DMS 273 (cell line): ENCODE results near the gene DLG2.
A peak's percentile ranks its signal among the peaks of the same experiment; 100 is the strongest.
"Not testable (repeated sequence)": the region's sequence is repeated elsewhere in the genome, so short reads cannot be mapped to it uniquely, and the experiment has no call there.

Experiments used
- DNase-seq: peaks from one replicate; lab custom pipeline; 2025; ENCODE audit not compliant: unreplicated experiment; lab: John Stamatoyannopoulos, UW

The DLG2 gene

DNA sequence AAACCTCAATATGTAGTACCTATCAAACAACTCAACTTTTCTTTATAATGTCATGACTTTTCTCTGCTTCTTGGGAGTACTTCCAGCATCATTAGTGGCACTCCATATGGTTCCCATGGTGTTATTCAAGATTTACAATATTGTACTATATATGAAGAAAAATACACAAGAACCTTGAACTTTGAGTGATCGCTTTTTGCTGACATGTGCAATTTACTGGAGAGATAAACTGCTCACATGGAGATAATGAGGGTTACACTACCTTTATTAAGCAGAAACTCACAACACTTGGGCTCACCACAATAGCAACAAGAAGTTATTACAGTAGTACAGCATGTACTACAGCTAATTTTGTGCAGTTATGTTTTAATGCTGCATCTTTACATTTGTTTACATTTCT is 388.2 kb downstream of the DLG2 start:
- no peak for DNase-seq

DNA sequence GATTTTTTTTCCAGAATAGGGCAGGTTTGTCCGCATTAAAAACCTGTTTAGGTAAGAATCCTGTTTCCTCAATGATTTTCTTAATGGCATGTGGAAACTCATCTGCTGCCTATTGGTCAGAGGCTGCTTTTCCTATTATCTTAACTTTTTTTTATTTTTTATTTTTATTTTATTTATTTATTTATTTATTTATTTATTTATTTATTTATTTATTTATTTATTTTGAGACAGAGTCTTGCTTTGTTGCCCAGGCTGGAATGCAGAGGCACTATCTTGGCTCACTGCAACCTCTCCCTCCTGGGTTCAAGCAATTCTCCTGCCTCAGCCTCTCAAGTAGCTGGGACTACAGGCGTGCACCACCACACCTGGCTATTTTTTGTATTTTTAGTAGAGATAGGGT is 389.1 kb downstream of the DLG2 start:
- not testable (repeated sequence) for DNase-seq

DNA sequence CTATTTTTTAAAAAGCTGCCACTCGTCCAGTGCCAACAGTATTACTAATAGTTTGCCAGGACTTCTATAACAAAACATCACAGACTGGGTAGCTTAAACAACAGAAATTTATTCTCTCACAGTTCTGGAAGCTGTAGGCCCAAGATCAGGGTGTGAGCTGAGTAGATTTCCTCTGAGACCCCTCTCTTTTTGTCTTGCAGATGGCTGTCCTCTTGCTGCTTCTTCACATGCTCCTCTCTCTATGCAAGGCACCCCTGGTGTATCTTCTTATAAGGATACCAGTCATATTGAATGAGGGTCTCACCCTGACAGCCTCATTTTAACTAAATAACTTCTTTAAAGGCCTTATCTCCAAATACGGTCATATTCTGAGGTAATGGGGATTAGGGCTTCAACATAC is 390.9 kb downstream of the DLG2 start:
- DNase-seq = no peak

DNA sequence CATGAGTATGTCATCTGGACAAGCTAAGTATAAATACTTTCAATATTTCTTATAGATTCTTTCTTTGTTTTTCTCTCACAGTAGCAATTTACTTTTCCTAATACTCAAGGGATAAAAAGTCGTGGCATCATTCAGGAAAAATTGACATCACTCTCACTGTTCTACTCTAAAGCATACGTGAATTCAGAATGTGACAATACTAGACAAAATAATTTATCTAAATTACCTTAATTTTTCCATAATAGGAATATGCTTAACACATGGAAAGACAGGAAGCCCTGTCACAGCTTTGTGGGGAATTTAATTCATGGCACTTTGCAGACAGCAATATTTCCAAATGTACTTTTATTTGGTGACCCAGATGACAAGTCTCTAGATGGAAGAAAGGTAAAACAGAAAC is 394.6 kb downstream of the DLG2 start:
- no peak for DNase-seq

DNA sequence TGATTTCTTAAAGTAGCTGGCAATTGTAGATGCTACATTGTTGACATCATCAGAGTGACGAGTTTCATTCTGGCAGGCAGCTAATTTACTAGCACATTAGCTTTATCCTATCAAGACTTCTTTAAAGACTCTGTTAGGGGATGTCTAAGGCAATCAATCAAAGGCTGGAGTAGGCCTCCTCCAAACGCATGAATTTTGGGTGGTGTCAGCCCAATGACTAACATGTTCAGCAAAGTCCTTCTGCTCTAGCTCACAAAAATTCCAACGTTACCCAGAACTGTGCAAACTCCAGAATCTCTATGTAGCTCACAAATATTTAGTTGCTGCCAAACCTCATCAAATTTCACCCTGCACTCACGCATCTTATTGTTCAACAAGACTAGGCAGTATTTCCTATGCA is 395.6 kb downstream of the DLG2 start:
- DNase-seq = no peak

DNA sequence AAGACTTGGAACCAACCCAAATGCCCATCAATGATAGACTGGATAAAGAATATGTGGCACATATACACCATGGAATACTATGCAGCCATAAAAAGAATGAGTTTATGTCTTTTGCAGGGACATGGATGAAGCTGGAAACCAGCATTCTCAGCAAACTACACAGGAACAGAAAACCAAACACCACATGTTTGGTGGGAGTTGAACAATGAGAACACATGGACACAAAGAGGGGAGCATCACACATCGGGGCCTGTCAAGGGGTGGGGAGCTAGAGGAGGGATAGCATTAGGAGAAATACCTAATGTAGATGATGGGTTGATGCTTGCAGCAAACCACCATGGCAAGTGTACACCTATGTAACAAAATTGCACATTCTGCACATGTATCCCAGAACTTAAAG is 397.4 kb downstream of the DLG2 start:
- DNase-seq = not testable (repeated sequence)

DNA sequence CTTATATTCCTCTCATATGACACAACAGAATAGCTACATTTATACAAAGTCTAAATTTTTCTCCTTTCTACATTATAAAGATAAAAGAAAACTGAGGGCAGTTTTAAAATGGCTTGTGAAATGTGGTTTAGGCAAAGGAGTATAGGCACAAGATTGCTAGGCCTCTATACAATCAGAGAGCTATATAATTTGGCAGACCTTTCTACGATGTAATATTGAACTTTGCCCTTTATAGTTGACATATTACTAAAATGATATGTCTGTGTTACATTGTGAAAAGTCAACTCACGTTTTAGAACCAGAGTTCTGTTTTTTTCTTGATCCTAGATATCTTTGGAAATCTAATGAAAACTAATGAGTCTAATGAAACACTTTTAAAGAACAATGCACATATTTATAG is 430.2 kb downstream of the DLG2 start:
- no peak for DNase-seq

DNA sequence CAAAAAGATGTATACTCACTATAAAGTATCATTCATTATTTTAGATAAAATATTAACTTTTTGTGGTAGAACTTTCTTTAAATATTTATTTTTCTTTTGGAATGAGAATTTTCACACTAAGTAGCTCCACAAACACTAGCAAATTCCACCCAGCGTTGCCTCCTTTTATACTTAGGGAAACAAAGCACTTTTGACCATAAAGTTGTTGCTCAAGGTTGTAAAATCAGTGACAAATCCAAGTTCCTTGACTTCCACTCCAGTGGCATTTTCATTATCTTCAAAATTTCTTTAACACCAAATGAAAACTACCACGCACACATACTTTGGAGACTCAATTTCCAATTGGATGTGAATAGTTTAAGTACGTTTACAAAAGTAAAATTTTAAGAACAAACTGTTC is 431.2 kb downstream of the DLG2 start:
- DNase-seq = no peak

DNA sequence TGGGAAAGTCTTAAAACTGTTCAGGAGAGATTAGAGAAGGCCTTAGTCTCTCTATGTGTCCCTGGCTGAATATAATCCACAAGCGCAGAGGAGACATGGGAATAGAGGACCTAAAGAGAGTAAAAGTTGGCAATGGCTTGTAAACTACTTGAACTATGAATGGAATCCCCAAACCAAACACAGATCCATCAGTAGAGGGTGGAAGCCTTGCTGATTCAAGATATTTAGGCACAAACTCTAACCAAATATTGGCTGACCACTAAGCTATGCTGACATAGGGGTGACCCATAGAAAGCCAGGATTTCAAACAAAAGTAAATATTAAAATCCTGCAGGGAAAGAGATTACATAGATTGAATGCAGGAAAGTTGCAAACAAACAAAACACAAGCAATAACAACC is 439.2 kb downstream of the DLG2 start:
- no peak for DNase-seq

DNA sequence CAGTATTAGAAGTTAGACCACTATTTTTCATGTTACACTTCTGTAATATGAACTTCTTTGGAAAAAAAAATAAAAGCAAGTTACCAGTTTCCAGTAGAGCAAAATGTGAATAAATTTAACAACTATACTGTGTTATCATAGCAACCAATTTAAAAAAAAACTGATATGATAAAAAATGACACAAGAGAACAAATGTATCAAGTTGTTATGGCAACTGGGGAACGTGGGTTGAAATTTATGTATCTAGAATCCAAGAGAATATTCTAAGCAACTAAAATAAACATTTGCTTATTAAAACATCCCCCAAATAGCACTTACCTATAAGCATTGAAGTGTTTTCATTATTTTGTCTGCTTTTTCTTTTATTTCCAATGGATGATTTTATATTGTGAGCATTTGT is 442.4 kb downstream of the DLG2 start:
- DNase-seq = no peak

DNA sequence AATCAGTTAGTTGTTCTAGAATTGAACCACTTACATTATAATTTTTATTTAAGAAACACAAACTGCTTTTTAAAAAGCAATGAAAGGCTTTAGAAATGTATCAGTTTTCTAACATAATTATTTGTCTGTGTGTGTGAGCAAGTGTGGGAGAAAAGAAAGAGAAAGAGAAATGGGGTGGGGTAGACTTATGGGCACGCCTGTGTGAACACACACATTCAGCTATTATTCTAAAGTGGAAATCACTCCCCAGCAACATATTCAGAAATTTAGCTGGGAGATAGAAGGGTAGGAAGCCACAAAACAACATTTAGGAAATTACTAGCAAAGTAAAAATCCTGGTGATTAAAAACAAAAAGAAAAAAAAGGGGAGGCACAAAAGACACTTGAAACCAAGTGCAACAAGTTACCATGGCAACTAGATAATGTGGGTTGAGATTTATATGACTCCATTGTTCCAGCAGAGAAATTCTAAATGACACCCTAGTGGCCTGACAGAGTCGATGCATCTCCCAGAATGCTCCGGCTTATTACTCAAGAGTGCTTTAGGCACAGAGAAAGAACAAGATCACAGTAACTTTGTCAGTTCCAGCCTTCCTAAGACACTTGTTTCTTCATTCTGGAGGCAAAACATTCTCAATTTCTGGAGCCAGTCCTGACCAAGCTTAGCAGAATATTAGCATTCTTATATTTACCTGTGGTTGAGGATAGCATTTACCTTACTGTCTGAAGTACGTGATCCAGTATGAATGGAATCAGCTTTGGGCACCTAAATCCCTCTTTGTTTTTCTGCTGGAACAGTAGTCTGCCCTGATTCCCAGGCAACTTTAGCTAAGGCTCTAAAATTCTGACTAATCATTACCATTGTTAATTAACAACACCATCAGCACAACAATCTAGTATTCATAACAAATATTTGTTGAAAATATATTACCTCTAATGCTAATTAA is 444.4 kb downstream of the DLG2 start:
- DNase-seq = peak; percentile 28

DNA sequence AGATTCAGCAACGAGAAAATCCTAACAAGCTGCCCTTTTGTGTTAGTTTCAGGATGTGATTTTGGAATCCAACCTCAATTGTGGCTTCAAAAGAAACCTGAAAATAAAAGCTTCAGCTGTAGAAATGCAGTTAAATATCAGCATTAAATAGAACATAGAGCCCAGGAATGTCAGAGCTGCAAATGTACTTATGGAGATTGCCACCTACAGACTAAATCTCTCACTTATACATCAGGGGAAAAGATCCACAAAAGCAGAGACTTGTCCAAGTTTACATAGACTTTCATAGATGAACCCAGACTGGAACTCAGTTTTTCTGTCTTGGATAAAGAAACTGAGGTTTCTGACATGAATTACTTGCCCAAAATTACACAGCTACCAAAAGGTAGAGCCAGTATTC is 446.6 kb downstream of the DLG2 start:
- DNase-seq = no peak

DNA sequence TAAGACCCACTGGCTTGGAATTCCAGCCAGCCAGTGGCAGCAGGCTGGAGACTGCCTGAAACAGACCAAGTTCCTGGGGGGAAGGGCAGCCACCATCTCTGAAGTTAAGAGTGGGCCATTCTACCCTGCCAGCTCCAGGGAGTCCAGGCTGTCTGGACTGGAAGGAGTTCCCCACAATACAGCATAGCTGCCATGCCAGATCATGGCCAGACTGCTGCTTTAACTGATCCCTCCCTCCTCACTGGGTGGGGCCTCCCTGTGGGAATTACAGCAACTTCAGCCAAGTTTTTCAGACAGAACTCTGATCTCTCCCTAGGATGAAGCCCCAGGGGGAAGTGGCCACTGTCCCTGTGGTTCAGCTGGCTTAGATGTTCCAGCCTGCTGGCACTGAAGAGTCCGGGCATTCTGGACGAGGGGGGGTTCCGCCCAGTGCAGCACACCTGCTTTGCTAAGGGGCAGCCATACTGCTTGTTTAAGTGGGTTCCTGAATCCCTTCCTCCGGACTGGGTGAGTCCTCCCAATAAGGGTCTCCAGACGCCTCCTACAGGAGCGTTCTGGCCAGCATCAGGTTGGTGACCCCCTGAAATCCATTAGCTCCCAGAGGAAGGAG is 455.4 kb downstream of the DLG2 start:
- DNase-seq = no peak

DNA sequence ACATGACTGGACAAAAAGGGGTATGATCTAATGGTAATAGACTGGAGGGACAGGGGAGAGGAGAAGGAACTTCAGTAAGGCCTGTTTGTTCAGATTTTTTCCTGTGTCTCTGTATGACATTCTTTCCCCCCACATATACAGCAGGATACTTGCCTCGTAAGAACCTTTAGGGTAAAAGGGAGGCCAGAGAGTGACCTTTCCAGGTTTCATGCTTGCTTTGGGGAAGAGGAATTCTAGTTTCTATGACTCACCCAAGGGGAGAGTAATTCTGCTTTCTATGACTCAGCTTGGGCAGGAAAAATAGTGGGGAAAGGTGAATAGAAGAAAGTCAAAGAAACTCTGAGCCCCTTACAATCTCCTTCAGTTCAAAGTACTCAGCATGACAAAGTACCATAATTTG is 457.0 kb downstream of the DLG2 start:
- no peak for DNase-seq

DNA sequence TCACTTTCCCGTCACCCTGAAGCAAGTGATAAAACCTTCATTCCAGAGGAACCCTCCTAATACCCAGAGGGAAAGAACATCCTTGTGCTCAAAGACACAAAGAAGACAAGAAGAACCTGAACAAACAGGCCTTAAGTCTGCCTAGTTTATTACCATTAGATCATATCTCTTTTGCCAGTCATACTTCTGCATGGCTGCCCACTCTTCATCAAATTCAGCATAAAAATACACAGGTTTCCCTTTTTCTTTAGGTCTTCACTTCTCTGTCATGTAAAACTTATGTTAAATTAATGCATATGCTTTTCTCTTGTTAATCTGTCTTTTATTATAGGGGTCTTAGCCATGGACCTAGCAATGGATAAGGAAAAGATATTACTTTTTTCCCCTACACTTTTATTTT is 459.7 kb downstream of the DLG2 start:
- no peak for DNase-seq

DNA sequence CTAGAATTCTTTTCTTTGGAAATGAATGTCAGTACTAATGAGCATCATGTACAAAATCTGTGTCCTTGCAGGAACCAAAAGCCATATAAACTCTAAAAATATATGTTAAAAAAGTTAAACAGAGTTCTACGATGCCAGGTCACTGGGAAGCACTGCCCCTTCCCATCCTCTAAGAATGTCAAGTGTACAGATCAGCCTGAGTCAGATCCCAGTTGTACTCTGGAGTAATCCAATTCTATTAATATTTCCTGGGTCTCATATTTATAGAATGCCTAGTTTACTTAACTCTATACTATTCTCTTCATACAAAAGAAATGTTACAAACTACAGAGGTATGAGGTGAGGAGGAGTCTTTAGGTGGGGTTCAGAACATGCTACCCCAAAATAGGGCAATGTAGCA is 460.1 kb downstream of the DLG2 start:
- DNase-seq = no peak

DNA sequence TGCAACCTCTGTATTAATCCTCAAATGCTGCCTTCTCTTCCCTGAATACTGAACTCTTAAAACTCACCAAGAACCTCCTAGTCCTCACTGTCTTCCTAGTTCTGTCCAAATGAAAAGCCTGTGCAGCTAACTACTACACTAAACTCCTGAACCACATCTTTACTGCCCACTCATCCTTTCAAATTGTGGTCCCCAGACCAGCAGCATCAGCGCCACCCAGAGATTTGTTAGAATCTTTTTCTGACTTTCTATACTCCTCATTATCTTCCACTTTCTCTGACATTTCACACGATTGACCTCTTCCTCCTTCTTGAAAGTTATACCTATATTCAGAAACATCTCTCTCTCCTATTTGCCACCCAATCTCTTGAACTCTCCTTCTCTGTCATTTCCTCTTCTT is 461.3 kb downstream of the DLG2 start:
- no peak for DNase-seq

DNA sequence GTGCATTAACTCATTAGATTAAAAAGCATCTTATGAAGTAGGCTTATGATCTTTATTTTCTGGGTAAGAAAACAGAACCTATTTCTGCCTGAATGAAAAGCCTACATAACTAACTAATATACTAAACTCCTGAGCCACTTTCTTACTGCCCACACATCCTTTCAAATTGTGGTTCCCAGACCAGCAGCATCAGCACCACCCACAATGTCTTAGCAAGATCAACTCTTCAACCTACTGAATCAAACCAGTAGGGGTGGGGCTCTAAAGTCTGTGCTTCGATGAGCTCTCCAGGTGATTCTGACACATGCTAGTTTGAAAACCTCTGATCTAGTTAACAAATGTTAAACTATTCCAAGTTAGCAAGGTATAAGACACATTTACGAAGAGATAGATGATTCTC is 462.4 kb downstream of the DLG2 start:
- DNase-seq = no peak

DNA sequence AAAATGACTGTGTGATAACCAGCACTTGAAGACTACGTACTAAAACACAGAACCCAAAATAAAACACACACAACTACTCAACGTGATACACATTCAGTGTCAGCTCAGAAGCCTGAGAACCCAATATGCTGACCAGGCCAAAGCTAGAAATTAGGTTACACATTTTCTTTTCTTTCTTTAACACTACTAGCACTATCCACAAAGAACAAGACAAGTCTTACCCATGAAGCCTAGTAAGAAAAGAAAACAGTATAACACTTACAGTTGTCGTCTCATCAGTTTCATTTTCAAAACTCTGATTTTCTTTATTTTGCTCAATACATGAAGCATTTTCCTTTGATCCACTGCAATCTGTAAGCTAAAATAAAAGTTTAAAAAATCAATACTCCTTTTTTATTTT is 472.9 kb downstream of the DLG2 start:
- no peak for DNase-seq

DNA sequence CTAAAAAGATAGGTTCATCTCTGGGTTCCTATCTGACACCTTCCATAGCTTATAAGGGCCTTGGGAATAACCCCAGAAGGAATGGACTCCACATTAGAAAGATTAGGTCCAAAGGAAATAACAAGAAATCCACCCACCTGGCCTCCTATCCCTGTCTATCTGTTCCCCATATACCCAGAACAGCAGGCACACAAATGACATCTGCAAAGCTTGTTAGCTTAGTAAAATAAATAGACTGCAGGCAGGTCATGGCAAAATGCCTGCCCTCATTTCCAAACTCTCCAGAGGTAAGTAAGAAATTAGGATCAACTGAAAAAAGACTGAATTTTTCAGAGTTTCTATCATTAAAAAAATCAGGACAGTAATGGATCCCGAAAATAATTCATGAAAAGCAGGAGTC is 489.5 kb downstream of the DLG2 start:
- DNase-seq = no peak

DNA sequence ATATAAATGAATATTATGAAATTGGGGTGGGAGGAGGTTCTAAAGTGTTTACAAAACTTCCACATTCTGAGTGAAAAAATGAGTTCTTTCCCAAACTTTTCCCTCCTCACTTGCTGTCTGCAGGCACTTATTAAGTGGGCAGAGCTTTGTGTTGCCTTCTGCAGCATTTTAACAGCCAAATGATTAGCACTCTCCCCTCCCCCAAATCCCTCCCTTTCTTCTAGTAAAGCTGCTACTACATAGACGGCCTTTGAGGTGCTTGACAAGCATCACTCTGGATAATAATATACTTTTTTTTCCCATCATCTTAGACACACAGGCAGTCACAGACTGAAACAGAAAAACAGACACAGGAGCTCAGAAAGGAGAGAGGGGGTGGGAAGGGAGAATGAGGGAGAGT is 493.5 kb downstream of the DLG2 start:
- DNase-seq = no peak

DNA sequence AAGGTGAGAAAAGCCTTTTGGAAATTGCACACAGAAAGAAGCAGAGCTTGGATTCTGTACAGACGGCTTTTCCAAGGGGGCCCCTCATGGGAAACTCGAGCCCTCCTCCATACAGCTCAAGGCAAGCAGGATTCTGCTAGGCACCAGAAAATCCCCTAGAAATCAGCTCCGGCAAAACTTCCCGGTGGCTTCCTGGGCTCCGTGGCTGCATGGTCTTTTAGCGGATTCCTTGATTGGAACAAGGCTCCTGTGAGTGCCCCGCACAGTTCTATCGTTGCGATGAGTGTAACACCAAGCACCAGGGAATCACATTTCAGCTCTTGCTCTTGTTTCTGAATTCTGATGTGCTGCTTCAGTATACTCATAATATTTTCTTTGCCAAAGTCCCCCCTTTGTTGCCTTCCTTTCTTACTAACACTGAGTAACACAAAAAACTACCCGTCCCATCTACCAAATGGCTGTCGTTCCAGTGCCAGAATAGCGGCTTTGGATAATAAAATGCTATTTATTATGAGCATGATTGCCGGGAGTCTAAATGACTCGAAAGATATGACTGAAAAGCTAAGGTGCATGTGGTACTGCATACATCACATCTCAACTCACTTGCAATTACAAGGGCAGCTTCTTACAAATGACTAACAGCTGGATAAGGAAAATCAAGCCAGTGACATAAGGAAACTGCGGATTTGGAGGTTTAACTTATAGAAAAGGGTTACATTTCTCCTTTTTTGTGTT is 494.1 kb downstream of the DLG2 start:
- no peak for DNase-seq
